Measurements from ENCODE around the gene FXYD5.

The FXYD5 gene

DNA sequence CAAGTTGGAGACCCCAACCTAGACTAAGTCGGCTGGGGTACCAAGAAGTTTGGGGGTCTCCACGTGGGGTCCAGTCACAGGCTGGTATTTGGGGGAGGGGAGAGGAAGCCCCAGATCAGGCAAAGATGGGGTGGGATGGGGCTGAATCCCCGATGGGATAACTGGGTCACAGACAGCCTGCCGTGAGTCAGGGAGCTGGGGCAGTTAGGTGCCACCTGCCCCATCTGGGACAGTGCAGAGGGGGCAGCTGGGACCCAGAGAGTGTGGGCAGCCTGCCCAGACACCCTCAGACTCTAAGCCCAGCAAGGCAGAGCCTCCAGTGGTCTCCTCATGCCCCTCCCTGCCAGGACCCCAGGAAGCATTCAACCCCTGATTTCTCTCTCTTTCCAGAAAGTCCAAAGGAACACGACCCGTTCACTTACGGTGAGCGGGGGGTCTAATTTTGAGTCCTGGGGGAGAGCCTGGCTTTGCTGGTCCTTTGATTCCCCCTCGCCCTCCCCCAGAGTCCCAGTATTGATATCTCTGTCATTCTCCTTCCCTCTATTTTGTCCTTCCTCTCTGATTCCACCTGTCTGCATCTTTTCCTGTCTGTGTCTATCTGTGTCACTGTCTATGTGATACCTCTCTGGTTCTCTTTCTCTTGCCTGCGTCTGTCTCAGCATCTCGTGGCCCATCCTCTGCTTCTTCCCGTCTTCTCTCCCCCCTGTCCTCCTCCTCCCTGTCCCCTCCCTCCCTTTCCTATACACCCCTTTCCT is 14.2 kb upstream of the FXYD5 start:
- no peak for DNase-seq (ENCODE audit: extremely low spot score)
- TF ChIP-seq NFRKB (IDR thresholded peaks at IDR 0.05), result no peak
- TF ChIP-seq FOXM1 (IDR thresholded peaks at IDR 0.05; ENCODE audit: borderline replicate concordance), result no peak
- TF ChIP-seq L3MBTL2 (conservative IDR thresholded peaks at IDR 0.05), result no peak
- TF ChIP-seq TARDBP (IDR thresholded peaks at IDR 0.05), result no peak
- CTCF ChIA-PET, result interaction anchor here (1.1 to 1.4 kb wide), 2 partner anchors 13 to 96 kb away, joined by 3 to 5 read pairs; no protein-coding TSS in a partner anchor
- POLR2A ChIA-PET, result interaction anchor here (1.5 kb wide), 1 partner anchor 129 kb away, joined by 4 read pairs; the partner anchor contains the start of gene USF2

DNA sequence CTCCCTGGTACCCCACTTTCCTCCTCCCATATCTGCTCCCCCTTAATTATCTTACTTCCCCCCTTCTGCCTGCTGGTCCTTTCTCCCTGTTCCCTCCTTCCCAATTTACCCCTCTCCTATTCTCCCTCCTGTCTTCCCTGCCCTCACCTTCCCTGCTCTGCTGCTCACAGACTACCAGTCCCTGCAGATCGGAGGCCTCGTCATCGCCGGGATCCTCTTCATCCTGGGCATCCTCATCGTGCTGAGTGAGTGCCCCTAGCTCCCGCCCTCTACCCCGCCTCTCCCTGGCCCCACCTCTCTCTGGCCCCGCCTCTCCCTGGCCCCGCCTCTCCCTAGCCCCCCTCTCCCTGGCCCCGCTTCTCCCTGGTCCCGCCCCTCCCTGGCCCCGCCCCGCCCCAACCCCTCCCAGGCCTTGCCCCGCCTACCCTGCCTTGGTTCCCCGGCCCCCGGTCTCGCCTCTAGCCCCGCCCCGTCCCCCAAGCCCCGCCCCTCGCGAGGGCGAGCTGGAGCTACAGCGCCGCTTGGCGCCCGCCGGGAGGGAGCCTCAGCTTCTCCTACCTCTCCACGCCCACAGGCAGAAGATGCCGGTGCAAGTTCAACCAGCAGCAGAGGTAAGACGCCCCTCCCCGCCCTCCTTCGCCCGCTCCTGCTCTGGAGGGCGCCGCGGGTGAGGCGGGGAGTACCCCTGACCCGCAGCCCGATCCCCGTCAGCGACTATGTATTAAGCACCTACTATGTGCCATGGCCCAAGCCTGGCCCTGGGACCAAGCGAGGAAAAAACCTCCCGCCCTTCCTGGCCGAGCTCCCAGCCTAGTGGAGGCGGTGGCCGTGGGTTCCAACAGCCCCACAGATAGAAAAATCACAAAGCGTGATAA is 13.3 kb upstream of the FXYD5 start:
- CTCF ChIA-PET, result interaction anchor here (0.7 to 1.4 kb wide), 7 partner anchors 11 to 126 kb away, joined by 3 to 7 read pairs (median 3); partner anchors contain the start of gene FXYD5
- POLR2A ChIA-PET, result interaction anchor here (0.9 to 1.5 kb wide), 6 partner anchors 11 to 128 kb away, joined by 3 to 7 read pairs (median 4); partner anchors contain the start of genes FXYD5 and USF2
- peak; percentile 99 for DNase-seq (ENCODE audit: extremely low spot score)
- no peak for TF ChIP-seq L3MBTL2 (conservative IDR thresholded peaks at IDR 0.05)
- TF ChIP-seq, protein P1, sequence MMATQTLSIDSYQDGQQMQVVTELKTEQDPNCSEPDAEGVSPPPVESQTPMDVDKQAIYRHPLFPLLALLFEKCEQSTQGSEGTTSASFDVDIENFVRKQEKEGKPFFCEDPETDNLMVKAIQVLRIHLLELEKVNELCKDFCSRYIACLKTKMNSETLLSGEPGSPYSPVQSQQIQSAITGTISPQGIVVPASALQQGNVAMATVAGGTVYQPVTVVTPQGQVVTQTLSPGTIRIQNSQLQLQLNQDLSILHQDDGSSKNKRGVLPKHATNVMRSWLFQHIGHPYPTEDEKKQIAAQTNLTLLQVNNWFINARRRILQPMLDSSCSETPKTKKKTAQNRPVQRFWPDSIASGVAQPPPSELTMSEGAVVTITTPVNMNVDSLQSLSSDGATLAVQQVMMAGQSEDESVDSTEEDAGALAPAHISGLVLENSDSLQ (IDR thresholded peaks at IDR 0.05), result no peak
- no peak for TF ChIP-seq LEF1 (IDR thresholded peaks at IDR 0.05; ENCODE audit: borderline replicate concordance)
- no peak for TF ChIP-seq CTBP1 (IDR thresholded peaks at IDR 0.05; ENCODE audit: borderline replicate concordance)
- TF ChIP-seq HDGF (IDR thresholded peaks at IDR 0.05; ENCODE audit: borderline replicate concordance), result no peak
- TF ChIP-seq SUZ12 (IDR thresholded peaks at IDR 0.05), result no peak

DNA sequence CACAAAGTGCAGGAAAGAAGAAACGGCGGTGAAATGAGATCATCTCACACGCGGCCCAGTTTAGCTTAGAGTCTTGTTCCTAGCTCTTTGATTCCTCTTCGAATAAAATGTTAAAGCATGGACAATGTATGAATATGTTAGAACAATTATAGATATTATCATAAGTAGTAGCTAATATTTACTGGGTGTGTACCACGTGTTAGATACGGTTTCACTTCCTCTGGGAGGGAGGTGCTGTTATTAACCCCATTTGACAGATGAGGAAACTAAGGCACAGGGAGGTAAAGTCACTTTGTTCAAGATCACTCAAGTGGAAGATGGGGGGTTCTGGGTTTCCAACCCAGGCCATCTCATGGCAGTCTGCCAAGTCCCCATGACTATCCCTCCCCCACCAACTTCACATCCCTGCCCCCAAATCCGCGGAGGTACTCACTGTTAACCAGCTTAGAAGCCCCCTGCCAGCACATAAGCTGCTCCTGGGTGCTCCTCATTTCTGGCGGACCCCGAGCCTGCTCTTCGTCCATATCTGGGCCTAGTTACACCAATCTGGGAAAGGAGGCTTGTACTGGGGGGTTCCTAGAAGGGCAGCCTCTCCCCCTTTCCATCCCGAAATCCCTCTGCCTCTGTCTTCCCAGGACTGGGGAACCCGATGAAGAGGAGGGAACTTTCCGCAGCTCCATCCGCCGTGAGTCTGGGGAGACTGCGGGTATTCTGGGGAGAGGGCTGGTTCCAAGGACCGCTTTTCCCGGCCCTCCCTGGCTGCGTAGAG is 12.5 kb upstream of the FXYD5 start:
- POLR2A ChIA-PET, result interaction anchor here (0.9 to 1.5 kb wide), 6 partner anchors 10 to 127 kb away, joined by 3 to 7 read pairs (median 4); partner anchors contain the start of genes FXYD5 and USF2
- DNase-seq (ENCODE audit: extremely low spot score), result no peak
- CTCF ChIA-PET, result interaction anchor here (0.7 to 1.1 kb wide), 6 partner anchors 11 to 125 kb away, joined by 3 to 7 read pairs (median 3); partner anchors contain the start of gene FXYD5
- TF ChIP-seq, protein P1 (IDR thresholded peaks at IDR 0.05), result no peak
- no peak for TF ChIP-seq LEF1 (IDR thresholded peaks at IDR 0.05; ENCODE audit: borderline replicate concordance)
- TF ChIP-seq CTBP1 (IDR thresholded peaks at IDR 0.05; ENCODE audit: borderline replicate concordance), result no peak
- TF ChIP-seq FOXK2 (IDR thresholded peaks at IDR 0.05), result no peak
- TF ChIP-seq BHLHE40 (IDR thresholded peaks at IDR 0.05; ENCODE audit: borderline replicate concordance), result no peak
- no peak for TF ChIP-seq ZNF384 (IDR thresholded peaks at IDR 0.05)
- no peak for TF ChIP-seq HDGF (IDR thresholded peaks at IDR 0.05; ENCODE audit: borderline replicate concordance)
- no peak for TF ChIP-seq L3MBTL2 (conservative IDR thresholded peaks at IDR 0.05)
- TF ChIP-seq SUZ12 (IDR thresholded peaks at IDR 0.05), result no peak
- no peak for TF ChIP-seq ELF4 (IDR thresholded peaks at IDR 0.05)
- no peak for TF ChIP-seq FOXM1 (IDR thresholded peaks at IDR 0.05; ENCODE audit: borderline replicate concordance)
- no peak for TF ChIP-seq ARNT (IDR thresholded peaks at IDR 0.05)
- no peak for TF ChIP-seq FOXA1 (IDR thresholded peaks at IDR 0.05)
- TF ChIP-seq NFRKB (IDR thresholded peaks at IDR 0.05), result no peak
- TF ChIP-seq TARDBP (IDR thresholded peaks at IDR 0.05), result no peak
- no peak for TF ChIP-seq SP1 (IDR thresholded peaks at IDR 0.05)

DNA sequence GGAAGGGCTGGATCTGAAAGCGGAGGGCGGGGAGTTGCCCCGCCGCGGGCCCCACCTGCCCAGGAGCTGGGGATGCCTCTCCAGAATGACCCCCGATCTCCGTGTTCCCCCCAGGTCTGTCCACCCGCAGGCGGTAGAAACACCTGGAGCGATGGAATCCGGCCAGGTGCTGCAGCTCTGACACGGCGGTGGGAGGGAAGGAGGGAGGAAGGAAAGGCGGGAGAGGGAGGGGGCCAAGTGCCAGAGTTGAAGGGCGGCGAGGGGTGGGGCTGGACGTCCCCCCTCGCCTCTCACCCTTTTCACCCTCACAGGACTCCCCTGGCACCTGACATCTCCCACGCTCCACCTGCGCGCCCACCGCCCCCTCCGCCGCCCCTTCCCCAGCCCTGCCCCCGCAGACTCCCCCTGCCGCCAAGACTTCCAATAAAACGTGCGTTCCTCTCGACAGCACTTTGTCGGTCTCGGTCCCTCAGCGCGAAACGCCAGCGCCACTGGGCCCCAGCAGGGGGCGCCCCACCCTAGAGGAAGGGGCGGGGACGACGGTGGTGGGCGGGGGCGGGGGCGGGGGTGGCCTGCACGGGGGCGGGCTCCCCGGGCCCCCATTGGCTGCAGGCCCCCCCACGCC is 11.8 kb upstream of the FXYD5 start:
- no peak for TF ChIP-seq CTBP1 (IDR thresholded peaks at IDR 0.05; ENCODE audit: borderline replicate concordance)
- no peak for TF ChIP-seq SP1 (IDR thresholded peaks at IDR 0.05)
- TF ChIP-seq SUZ12 (IDR thresholded peaks at IDR 0.05), result no peak
- no peak for TF ChIP-seq ZNF384 (IDR thresholded peaks at IDR 0.05)
- no peak for TF ChIP-seq BHLHE40 (IDR thresholded peaks at IDR 0.05; ENCODE audit: borderline replicate concordance)
- TF ChIP-seq, protein P1 (IDR thresholded peaks at IDR 0.05), result no peak
- no peak for TF ChIP-seq ARNT (IDR thresholded peaks at IDR 0.05)
- no peak for TF ChIP-seq FOXK2 (IDR thresholded peaks at IDR 0.05)
- TF ChIP-seq HDGF (IDR thresholded peaks at IDR 0.05; ENCODE audit: borderline replicate concordance), result no peak
- TF ChIP-seq L3MBTL2 (conservative IDR thresholded peaks at IDR 0.05), result no peak
- TF ChIP-seq ELF4 (IDR thresholded peaks at IDR 0.05), result no peak
- no peak for TF ChIP-seq LEF1 (IDR thresholded peaks at IDR 0.05; ENCODE audit: borderline replicate concordance)
- no peak for TF ChIP-seq FOXM1 (IDR thresholded peaks at IDR 0.05; ENCODE audit: borderline replicate concordance)
- TF ChIP-seq NFRKB (IDR thresholded peaks at IDR 0.05), result no peak
- TF ChIP-seq FOXA1 (IDR thresholded peaks at IDR 0.05), result no peak
- TF ChIP-seq TARDBP (IDR thresholded peaks at IDR 0.05), result no peak
- ChIA-PET CTCF (interaction anchor here (0.9 kb wide), 2 partner anchors 11 to 88 kb away, joined by 3 to 7 read pairs; partner anchors contain the start of gene FXYD5), POLR2A (interaction anchor here (1.4 kb wide), 1 partner anchor 9 kb away, joined by 3 read pairs; no protein-coding TSS in a partner anchor)
- peak; percentile 63 for DNase-seq (ENCODE audit: extremely low spot score)

All from HEK293T (cell line).